ENCODE data around the gene FCAMR.

FCAMR gene

GRCh38 chr1:206909161-206909882 is 60.9 kb downstream of the FCAMR start:
- no peak for DNase-seq (ENCODE audit: low read depth in 2 of 2)

- no peak for DNase-seq (ENCODE audit: low read depth in 2 of 2)
Observed at GRCh38 chr1:206908038-206908437, 62.2 kb downstream of the FCAMR start.

All from stimulated activated CD8-positive, alpha-beta memory T cell treated with anti-CD3 and anti-CD28 coated beads, Interleukin-15, amount 100 ng/mL, for 48 hours (primary cell).